MV-4-11 (cell line): Measurements from ENCODE around the gene PRKAR1B.

ENCODE experiments used
- DNase-seq: peaks from one replicate; lab custom pipeline; 2025; lab: John Stamatoyannopoulos, UW

Gene PRKAR1B

DNA sequence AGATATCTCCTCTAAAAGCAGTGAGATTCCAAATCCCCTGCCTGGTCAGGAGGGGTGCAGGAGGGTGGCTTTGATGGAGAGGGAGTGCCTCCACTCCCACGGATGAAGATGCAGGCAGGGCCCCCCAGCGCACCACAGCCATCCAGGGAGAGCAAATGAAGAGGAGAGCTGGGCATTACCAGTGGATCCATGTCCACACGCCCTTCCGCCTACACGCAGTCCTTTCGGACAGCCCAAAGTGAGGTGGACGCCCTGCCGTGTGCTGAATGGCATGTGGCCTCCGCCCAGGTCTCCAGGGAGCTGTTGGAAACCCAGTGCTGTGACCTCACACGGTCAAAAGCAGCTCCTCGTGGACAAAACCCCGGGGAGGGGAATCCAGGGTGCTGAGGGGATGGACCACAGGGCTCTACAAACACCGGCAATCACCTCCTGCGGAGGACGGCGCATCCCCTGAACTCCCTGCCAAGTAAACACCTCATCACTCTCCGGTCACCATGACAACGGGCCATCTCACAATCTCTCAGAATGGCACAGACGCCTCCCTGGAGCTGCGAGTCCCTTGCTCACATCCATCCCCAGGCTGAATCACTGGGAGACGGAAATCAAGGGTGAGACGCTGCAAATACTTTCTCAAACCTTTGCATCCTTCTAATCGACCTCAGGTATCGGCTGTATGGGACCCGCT, 35.6 kb downstream of the PRKAR1B start:
- no peak for DNase-seq

DNA sequence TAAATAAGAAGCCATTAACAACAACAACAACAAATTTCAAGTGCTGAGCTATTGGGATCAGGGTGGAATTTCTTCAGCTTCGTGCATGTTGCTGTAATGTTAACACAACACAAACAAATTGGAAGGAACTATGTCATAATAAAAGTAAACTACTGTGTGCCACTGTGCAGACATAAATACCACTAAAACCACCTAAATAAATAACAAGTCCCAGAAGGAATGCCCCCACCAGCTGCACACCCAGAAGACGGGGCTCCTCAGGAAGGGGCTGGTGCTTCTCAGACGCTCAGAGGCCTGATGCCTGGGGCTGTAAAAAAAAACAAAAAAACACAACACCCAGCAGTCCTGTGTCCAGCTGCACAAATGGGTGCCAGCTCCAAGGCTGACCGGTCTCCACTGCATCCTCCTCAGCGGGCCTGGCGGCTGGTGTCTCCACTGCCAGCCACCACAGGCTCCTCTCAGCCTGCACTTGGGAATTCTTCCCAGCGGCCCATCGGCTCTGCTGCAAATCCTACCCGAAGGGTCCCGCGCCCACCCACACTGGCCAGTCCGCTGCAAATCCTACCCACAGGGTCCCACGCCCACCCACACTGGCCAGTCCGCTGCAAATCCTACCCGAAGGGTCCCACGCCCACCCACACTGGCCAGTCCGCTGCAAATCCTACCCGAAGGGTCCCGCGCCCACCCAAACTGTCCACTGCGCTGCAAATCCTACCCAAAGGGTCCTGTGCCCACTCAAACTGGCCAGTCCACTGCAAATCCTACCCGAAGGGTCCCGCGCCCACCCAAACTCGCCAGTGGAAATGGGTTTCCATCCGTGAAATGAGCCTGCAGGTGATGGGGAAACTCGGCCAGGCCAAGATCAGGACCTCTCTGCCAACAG, 36.4 kb downstream of the PRKAR1B start:
- DNase-seq = no peak

DNA sequence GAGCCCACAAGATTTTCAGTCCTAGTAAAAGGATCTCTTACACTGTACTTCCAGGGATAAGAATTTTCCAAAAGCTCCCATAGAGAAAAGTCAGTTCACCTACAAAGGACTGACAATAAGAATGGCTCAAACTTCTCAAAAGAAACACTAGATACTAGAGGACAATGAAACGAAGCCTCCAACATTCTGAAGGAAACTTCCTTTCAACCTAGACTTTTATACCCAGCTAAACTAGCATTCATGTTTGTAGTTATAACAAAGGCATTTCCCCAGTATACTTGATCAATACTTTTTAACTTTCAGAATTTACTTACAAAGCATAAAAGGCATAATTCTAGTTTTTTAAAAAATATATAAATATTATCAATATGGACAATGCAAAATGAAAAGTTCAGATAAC, 41.5 kb downstream of the PRKAR1B start:
- no peak for DNase-seq

DNA sequence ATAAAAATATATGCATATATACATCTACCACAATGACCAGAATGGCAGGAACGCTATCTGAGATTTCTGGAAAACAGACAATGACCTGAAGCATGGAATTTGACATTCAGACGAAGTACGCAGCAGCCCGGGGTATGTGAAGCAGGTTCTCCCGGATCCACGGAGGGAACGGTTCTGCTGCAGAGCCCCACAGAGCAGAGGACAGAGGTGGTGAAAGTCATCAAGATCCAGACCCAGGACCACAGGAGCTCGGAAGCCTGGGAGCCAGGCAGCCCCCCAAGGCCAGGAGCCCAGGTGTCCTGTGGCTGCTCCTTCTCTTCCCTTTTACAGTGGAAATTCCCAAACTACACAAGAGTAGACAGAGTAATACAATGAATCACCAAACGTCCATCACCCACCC, 42.7 kb downstream of the PRKAR1B start:
- DNase-seq = no peak

DNA sequence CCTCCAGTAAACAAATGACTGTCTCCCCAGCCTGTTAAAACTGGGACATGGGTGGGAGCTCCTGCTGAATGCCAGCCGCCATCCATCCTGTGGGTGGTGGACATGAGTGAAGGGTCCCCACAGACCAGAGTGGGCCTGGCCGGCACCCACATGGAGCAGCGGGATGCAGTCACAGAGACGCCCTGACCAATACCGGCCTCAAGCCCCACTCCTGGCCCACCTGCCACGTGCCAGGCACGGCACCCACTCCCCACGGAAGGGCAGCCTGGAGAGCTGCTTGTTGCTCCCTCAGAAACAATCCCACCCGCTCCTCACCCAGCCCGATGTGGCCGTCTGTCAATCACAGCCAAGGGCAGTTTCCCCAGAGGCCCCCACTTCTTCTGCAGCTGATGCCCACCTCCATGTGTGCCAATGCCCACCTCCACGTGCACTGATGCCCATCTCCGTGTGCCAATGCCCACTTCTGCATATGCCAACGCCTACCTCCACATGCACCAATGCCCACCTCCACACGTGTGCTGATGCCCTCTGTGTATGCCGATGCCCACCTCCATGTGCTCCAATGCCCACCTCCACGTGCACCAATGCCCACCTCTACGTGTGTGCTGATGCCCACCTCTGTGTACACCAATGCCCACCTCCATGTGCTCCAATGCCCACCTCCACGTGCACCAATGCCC, 43.4 kb downstream of the PRKAR1B start:
- no peak for DNase-seq

- no peak for DNase-seq
Measured at GRCh38 chr7:682810-683209, 44.3 kb downstream of the PRKAR1B start.

DNA sequence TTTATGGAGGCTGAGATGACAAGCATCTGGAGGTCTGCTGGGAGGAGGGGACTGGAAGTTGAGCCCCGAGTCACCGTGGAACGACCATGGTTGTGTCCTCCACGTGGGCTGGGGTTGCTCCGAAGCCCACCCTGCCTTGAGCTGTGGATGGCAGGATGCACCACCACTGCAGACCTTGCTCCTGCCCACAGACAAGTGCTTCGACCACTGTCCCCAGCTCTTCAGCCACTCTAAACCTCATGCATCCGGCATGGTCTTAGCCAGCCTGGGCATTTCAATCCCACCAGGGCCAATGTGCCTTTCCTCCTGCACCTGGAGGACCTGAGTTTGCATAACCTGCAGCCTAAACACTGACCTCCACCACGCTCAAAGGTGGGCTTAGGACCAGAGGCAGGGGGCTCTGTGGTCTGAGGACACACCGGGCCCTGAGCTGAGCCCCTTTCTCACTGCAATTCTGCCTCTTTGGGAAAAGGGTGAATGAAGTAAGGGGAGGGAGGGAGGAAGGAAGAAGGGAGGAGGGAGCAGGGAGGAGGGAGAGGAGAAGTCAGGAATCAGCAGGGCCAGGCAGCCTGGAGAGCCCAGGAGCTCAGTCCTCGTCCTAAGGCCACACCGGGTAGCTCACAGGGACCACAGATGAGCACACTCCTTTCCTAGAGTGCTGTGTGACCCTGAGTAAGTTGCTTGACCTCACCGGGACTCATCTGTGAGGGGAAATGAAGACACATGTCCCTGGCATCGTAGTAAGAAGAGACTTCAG, 45.4 kb downstream of the PRKAR1B start:
- DNase-seq = no peak

- no peak for DNase-seq
Measured at GRCh38 chr7:680411-681127, 46.5 kb downstream of the PRKAR1B start.

DNA sequence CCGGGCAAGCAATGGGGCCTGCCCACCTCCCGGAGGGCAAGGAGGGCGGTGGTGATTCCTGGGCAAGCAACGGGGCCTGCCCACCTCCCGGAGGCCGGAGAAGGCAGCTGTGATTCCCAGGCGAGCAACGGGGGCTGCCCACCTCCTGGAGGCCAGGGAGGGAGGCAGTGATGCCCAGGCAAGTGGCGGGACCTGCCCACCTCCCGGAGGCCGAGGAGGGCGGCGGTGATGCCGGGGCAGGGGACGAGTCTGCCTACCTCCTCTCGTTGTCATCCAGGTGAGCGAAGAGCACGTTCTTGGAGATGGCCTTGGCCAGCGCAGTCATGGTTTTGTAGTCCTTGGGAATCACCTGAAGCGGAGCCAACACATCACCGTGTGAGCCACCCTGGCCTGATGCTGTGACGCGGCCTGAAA, 50.1 kb downstream of the PRKAR1B start:
- DNase-seq = no peak

- DNase-seq = no peak
Measured at GRCh38 chr7:676246-676971, 50.7 kb downstream of the PRKAR1B start.

- DNase-seq = no peak
Measured at GRCh38 chr7:674454-675410, 52.3 kb downstream of the PRKAR1B start.

- DNase-seq = no peak
Measured at GRCh38 chr7:673681-674453, 53.2 kb downstream of the PRKAR1B start.

DNA sequence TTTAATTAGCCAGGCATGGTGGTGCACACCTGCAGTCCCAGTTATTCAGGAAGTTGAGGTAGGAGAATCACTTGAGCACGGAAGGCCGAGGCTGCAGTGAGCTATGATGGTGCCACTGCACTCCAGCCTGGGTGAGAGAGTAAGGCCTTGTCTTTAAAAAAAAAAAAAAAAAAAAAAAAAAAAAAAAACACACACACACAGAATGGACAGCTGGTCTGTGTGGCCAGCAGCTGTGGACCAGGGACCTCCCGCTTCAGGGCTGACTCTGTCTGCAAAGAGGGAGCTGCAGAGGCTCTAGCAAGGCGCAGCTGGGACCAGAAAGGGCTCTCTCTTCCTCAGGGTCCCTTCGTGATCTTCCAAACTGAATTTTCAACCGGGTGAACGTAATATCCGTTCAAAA, 54.2 kb downstream of the PRKAR1B start:
- DNase-seq = no peak

DNA sequence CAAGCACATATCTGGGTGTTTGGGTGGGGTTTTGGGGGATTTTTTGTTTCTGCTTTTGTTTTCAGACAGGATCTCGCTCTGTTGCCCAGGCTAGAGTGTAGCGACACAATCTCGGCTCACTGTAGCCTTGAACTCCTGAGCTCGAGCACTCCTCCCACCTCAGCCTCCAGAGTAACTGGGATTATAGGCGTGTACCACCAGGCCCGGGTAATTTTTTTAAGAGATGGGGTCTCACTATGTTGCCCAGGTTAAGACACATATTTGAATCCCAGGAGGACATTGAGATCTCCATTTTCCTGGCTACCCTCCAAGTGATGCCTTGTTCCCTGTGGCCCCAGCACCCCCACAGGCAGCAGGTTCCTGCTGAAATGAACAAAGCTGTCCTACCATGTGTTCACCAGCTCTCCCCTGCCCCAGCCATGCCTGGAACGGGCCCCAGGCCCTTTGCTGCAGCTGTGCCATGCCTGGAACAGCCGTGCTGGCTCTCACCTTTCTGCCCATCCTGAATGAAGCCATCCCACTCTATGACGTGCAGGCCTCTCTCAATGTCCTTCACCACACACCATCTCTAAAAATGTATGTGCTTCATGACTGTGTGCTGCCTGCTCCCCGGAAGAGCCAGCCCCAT, 55.6 kb downstream of the PRKAR1B start:
- no peak for DNase-seq

DNA sequence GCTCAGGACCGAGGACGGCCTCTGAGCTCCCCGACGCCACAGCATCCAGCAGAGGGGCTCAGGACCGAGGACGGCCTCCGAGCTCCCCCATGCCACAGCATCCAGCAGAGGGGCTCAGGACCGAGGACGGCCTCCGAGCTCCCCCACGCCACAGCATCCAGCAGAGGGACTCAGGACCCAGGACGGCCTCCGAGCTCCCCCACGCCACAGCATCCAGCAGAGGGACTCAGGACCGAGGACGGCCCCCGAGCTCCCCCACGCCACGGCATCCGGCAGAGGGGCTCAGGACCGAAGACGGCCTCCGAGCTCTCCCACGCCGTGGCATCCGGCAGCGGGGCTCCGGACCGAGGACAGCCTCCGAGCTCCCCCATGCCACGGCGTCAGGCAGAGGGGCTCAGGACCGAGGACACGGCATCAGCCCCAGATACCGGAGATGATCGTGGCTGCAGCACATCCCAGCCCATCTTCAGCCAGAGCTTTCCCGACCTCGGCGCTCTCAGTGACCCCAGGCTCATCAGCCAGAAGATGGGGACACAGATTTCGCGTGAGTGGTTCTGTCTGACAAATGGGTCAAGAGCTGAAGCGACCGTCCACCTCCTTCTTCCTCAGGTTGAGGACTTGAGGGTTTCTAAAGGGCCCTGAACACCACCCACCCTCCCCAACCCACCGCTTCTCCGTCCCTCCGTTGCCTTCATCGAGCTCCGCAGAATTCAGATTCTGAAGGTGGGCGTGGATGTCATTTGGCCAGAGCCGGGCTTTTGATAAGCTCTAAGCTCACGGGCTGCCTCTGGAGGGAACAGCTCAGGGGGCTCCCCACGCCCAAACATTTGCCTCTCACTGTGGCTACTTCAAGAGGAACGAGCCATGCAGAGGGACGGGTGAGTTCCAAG, 56.3 kb downstream of the PRKAR1B start:
- DNase-seq = no peak

DNA sequence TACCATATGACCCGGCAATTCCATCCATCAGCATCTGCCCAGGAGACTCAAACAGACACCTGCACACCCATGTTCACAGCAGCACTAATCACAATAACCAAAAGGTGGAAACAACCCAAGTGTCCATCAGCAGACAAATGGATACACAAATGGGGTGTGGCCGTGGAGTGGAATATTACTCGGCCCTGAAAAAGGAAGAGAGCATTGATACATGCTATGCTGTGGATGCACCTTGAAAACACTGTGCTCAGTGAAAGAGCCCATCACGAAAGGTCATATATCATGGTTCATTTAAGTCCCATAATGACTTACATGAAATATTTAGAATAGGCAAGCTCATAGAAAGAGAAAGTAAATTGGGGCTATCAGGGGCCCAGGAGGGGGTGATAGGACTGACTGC, 58.1 kb downstream of the PRKAR1B start:
- DNase-seq = no peak
